ENCODE measurements around the gene C2CD2. TPM values are rescaled to one million over a fixed set of nuclear protein-coding genes. Genes with fewer than 3 reads are reported as not detected.

C2CD2 gene
- total and polyA plus RNA-seq, 2 donors (not counting 1 experiment from before 2014, with no cell fraction given) = 6.8 to 11.9 TPM

GRCh38 chr21:41918561-41919358 is 35.1 kb downstream of the C2CD2 start:
- POLR2A ChIA-PET = no interaction called here

More at GRCh38 chr21:41918561-41919358, 35.1 kb downstream of the C2CD2 start:
- intact Hi-C loops (cut with micrococcal nuclease) = no loop called here
- H3K79me2 ChIP-seq (ENCODE audit: control insufficient read depth, insufficient read depth, low read length) = peaks cover 7% of the 10 kb centered on the region
- WGBS (ENCODE audit: insufficient coverage) = 98% methylated on average over 12 of the region's 15 CpGs
- no peak overlapping the region for H3K4me3 ChIP-seq (ENCODE audit: control extremely low read depth in 1 of 5, extremely low read depth in 1 of 5, insufficient read depth in 1 of 5, low read depth in 2 of 5, low read length in 4 of 5)
- H3K9ac ChIP-seq (ENCODE audit: low read length) = no peak overlapping the region
- H4K20me1 ChIP-seq (ENCODE audit: control insufficient read depth, insufficient read depth, low read length, poor library complexity, severe bottlenecking) = no peaks in the 10 kb centered on the region
- Mint-ChIP-seq H3K4me1 (peaks cover 24% of the 10 kb centered on the region), H3K27ac (no peak overlapping the region), H3K4me3 (no peak overlapping the region), H3K27me3 (no peaks in the 10 kb centered on the region), H3K9me3 (ENCODE audit: insufficient read depth) (no peaks in the 10 kb centered on the region)
- no peaks in the 10 kb centered on the region for H3K27me3 ChIP-seq (replicated peaks in 1 of 4; ENCODE audit: control extremely low read depth in 1 of 4, control insufficient read depth in 3 of 4, insufficient read depth in 4 of 4, low read length in 3 of 4)
- TF ChIP-seq EZH2 (IDR thresholded peaks at IDR 0.05; ENCODE audit: borderline replicate concordance, insufficient read depth, low read depth, low read length, poor library complexity, severe bottlenecking) = no peak
- no peak for TF ChIP-seq CTCF (IDR thresholded peaks at IDR 0.05)
- CTCF ChIA-PET = interaction anchor here (1.3 kb wide), 1 partner anchor 35 kb away, joined by 3 read pairs; no protein-coding TSS in a partner anchor
- no peak overlapping the region for H3K4me2 ChIP-seq (replicated peaks; ENCODE audit: low read depth, low read length, poor library complexity, severe bottlenecking)
- H2AFZ ChIP-seq (ENCODE audit: insufficient read depth, low read depth, low read length, poor library complexity, severe bottlenecking) = no peak overlapping the region
- no peak overlapping the region for H3K27ac ChIP-seq (ENCODE audit: low read length in 2 of 2)
- H3K9me3 ChIP-seq (ENCODE audit: control extremely low read depth in 1 of 3, control insufficient read depth in 2 of 3, insufficient read depth in 1 of 3, low read length in 2 of 3) = no peaks in the 10 kb centered on the region
- DNase-seq = no peak
- peaks cover 23 to 25% of the 10 kb centered on the region in 2 donors for H3K4me1 ChIP-seq (ENCODE audit: control insufficient read depth in 2 of 2, insufficient read depth in 2 of 2, low read length in 2 of 2)
- peaks cover 0 to 20% of the 10 kb centered on the region in 2 experiments for H3K36me3 ChIP-seq (replicated peaks in 1 of 2; ENCODE audit: control extremely low read depth in 1 of 2, control insufficient read depth in 1 of 2, extremely low read depth in 1 of 2, insufficient read depth in 2 of 2, low read length in 1 of 2)
- no peak for ATAC-seq (ENCODE audit: low read depth)
